IMR-90 (cell line): ENCODE results near the gene GNB1L. TPM values are rescaled to one million over a fixed set of nuclear protein-coding genes. Genes with fewer than 3 reads are reported as not detected.

Experiments used
- ATAC-seq: fragments of 200-7000 bp; cut with Tn5 transposase; 2 replicates; pipeline ENCODE4 v1.9.1; 2020; ENCODE audit warnings: low read depth, mild to moderate bottlenecking, moderate library complexity
- BruUV-seq: library from RNA; stranded (reverse); fragments of 400-500 nt; replicated peaks from 2 replicates; lab custom pipeline; 2021; lab: Mats Ljungman, UMichigan
- CTCF ChIA-PET: fragments of 300-600 bp; formaldehyde crosslinking; extraction: SDS; loops from one replicate; lab custom pipeline; 2021; ENCODE audit warnings: antibody characterized with exemption; lab: Yijun Ruan, JAX
- POLR2A ChIA-PET: fragments of 300-600 bp; sonication (Branson Sonifier 250); formaldehyde crosslinking; loops from one replicate; lab custom pipeline; 2022; ENCODE audit warnings: antibody characterized with exemption; ENCODE audit not compliant: unreplicated experiment; lab: Charles Lee
- DNase-seq: peaks from one replicate; pipeline ENCODE4 v3.0.0; 2013
- H2AFZ ChIP-seq: replicated peaks from 2 replicates; pipeline ENCODE3; 2013; ENCODE audit warnings: low read length, mild to moderate bottlenecking; ENCODE audit not compliant: poor library complexity
- H2AK5ac ChIP-seq: 2 replicates; pipeline ENCODE4 v1.6.1; 2013; ENCODE audit warnings: low read depth, low read length, inconsistent platforms
- H2AK9ac ChIP-seq: replicated peaks from 2 replicates; pipeline ENCODE3; 2013; ENCODE audit warnings: mild to moderate bottlenecking, low read depth, low read length, moderate library complexity; ENCODE audit not compliant: poor library complexity
- H2BK120ac ChIP-seq: 2 replicates; pipeline ENCODE4 v1.6.1; 2013; ENCODE audit warnings: low read depth, low read length, inconsistent platforms
- H2BK15ac ChIP-seq: 3 replicates; pipeline ENCODE4 v1.6.1; 2013; ENCODE audit warnings: low read depth, low read length, inconsistent platforms
- H2BK20ac ChIP-seq: 2 replicates; pipeline ENCODE4 v1.6.1; 2013; ENCODE audit warnings: low read depth, mild to moderate bottlenecking, inconsistent platforms, low read length, moderate library complexity
- H2BK5ac ChIP-seq: 2 replicates; pipeline ENCODE4 v1.6.1; 2013; ENCODE audit warnings: mild to moderate bottlenecking, low read depth, low read length, inconsistent platforms; ENCODE audit not compliant: poor library complexity, severe bottlenecking
- H3K14ac ChIP-seq: replicated peaks from 2 replicates; pipeline ENCODE4 v1.6.1; 2013; ENCODE audit warnings: low read depth, low read length, inconsistent platforms
- H3K18ac ChIP-seq: 2 replicates; pipeline ENCODE4 v1.6.1; 2013; ENCODE audit warnings: low read depth, low read length, control low read depth
- H3K23ac ChIP-seq: 2 replicates; pipeline ENCODE4 v1.6.1; 2013; ENCODE audit warnings: low read depth, low read length, inconsistent platforms
- H3K27ac ChIP-seq: 2 replicates; pipeline ENCODE4 v1.5.1; 2013; ENCODE audit warnings: mild to moderate bottlenecking, control low read depth, low read length; ENCODE audit not compliant: insufficient read depth
- H3K27me3 ChIP-seq: 2 replicates; pipeline ENCODE4 v1.6.1; 2013; ENCODE audit warnings: low read length; ENCODE audit not compliant: control insufficient read depth, insufficient read depth
- H3K36me3 ChIP-seq: 2 replicates; pipeline ENCODE4 v1.6.1; 2013; ENCODE audit warnings: low read length, mixed read lengths; ENCODE audit not compliant: control insufficient read depth, insufficient read depth
- H3K4ac ChIP-seq: 2 replicates; pipeline ENCODE4 v1.6.1; 2013; ENCODE audit warnings: low read depth, low read length, inconsistent platforms
- H3K4me1 ChIP-seq: 2 replicates; pipeline ENCODE4 v1.6.1; 2013; ENCODE audit warnings: low read length, mixed read lengths; ENCODE audit not compliant: control insufficient read depth, insufficient read depth
- H3K4me2 ChIP-seq: 2 replicates; pipeline ENCODE4 v1.6.1; 2013; ENCODE audit warnings: low read depth, mild to moderate bottlenecking, control low read depth, low read length, moderate library complexity
- H3K4me3 ChIP-seq: 2 replicates; pipeline ENCODE4 v1.5.1; 2013; ENCODE audit warnings: low read depth, mild to moderate bottlenecking, control low read depth, low read length, moderate library complexity; ENCODE audit not compliant: insufficient read depth
- H3K56ac ChIP-seq: 2 replicates; pipeline ENCODE4 v1.6.1; 2013; ENCODE audit warnings: low read length, inconsistent platforms; ENCODE audit not compliant: insufficient read depth; ENCODE audit errors: extremely low read depth
- H3K79me1 ChIP-seq, 2 experiments: 2 replicates each; pipeline ENCODE4 v1.6.1; 2013; ENCODE audit warnings: low read length in 2 of 2, inconsistent platforms in 1 of 2, low read depth in 1 of 2
- H3K9ac ChIP-seq: 2 replicates; pipeline ENCODE4 v1.6.1; 2013; ENCODE audit warnings: low read depth, low read length, control low read depth
- H3K9me1 ChIP-seq: 2 replicates; pipeline ENCODE4 v1.6.1; 2013; ENCODE audit warnings: low read length, inconsistent platforms; ENCODE audit not compliant: insufficient read depth
- H3K9me3 ChIP-seq: 2 replicates; pipeline ENCODE4 v1.6.1; 2013; ENCODE audit warnings: low read length; ENCODE audit not compliant: control insufficient read depth, insufficient read depth
- H4K20me1 ChIP-seq: 2 replicates; pipeline ENCODE4 v1.6.1; 2013; ENCODE audit warnings: low read length, inconsistent platforms; ENCODE audit not compliant: insufficient read depth
- H4K5ac ChIP-seq: 2 replicates; pipeline ENCODE4 v1.6.1; 2013; ENCODE audit warnings: mild to moderate bottlenecking, low read depth, low read length, control low read depth
- H4K8ac ChIP-seq, 2 experiments: 2 replicates each; pipeline ENCODE4 v1.6.1; 2013; ENCODE audit warnings: low read depth in 2 of 2, low read length in 2 of 2, control low read depth in 1 of 2, inconsistent platforms in 1 of 2
- H4K91ac ChIP-seq: 2 replicates; pipeline ENCODE4 v1.6.1; 2013; ENCODE audit warnings: low read depth, low read length, inconsistent platforms; ENCODE audit not compliant: insufficient read depth
- BHLHE40 ChIP-seq: fragments of 150-350 bp; IDR thresholded peaks from 2 replicates; pipeline ENCODE4 v1.6.1; 2016; ENCODE audit warnings: mild to moderate bottlenecking, low read depth, low read length
- CHD1 ChIP-seq: IDR thresholded peaks from 2 replicates; pipeline ENCODE4 v1.6.1; 2012; ENCODE audit warnings: low read depth, low read length, improper control_type of control experiment
- CTCF ChIP-seq: conservative IDR thresholded peaks from 2 replicates; pipeline ENCODE4 v1.5.1; 2012; ENCODE audit warnings: mild to moderate bottlenecking, low read depth, low read length, improper control_type of control experiment
- ELK1 ChIP-seq: fragments of 150-350 bp; IDR thresholded peaks from 2 replicates; pipeline ENCODE4 v1.6.1; 2016; ENCODE audit warnings: low read depth, mild to moderate bottlenecking, low read length, moderate library complexity, borderline replicate concordance
- MXI1 ChIP-seq: IDR thresholded peaks from 2 replicates; pipeline ENCODE4 v1.6.1; 2012; ENCODE audit warnings: low read depth, mild to moderate bottlenecking, low read length, moderate library complexity, borderline replicate concordance
- NFE2L2 ChIP-seq: fragments of 150-350 bp; IDR thresholded peaks from 2 replicates; pipeline ENCODE4 v1.6.1; 2016; ENCODE audit warnings: low read depth, mild to moderate bottlenecking, low read length
- POLR2A ChIP-seq: IDR thresholded peaks from 2 replicates; pipeline ENCODE4 v1.6.1; 2012; ENCODE audit warnings: mild to moderate bottlenecking, low read depth, low read length
- RAD21 ChIP-seq: IDR thresholded peaks from 2 replicates; pipeline ENCODE4 v1.6.1; 2012; ENCODE audit warnings: low read length, improper control_type of control experiment
- RFX5 ChIP-seq: IDR thresholded peaks from 2 replicates; pipeline ENCODE4 v1.8.0; 2012; ENCODE audit warnings: low read depth, mild to moderate bottlenecking, low read length, moderate library complexity
- SMC3 ChIP-seq: fragments of 150-350 bp; IDR thresholded peaks from 2 replicates; pipeline ENCODE4 v1.6.1; 2016; ENCODE audit warnings: low read depth, mild to moderate bottlenecking, antibody characterized with exemption, low read length, moderate library complexity
- WGBS, 2 experiments: methylation state at CpG; one replicate each; pipeline versions ENCODE4 v1.1.5 to v1.1.7; 2013; ENCODE audit warnings: missing lambda C conversion rate in 2 of 2; ENCODE audit not compliant: insufficient read length in 1 of 2; ENCODE audit errors: extremely low coverage in 2 of 2; 5-methylcytosine and 5-hydroxymethylcytosine counted together
- dilution Hi-C: fragments of 300-500 bp; cut with HindIII; formaldehyde crosslinking; loops from one replicate; pipeline ENCODE4 v1.14.3; 2018; ENCODE audit warnings: low sequenced_read_pairs; ENCODE audit not compliant: unreplicated experiment
- in situ Hi-C: fragments of 300-500 bp; cut with MboI; formaldehyde crosslinking; loops from 3 replicates; pipeline ENCODE4 v1.14.3; 2019; ENCODE audit warnings: low sequenced_read_pairs, inconsistent platforms, mixed read lengths
- intact Hi-C: fragments of 100-400 bp; cut with micrococcal nuclease; formaldehyde crosslinking; loops from 2 replicates; pipeline ENCODE4 v1.10.0; 2022
- polyA plus RNA-seq, 3 experiments: library from polyadenylated mRNA; depleted of rRNA; stranded (reverse); fragments of >200 nt; gene quantifications; 2 replicates each; pipeline ENCODE4 v1.2.3, GENCODE V29; 2012; ENCODE audit warnings: low replicate concordance in 1 of 3
- total RNA-seq: library from RNA; depleted of rRNA; stranded (reverse); fragments of >200 nt; gene quantifications from 2 replicates; pipeline ENCODE4 v1.2.3, GENCODE V29; 2012

GNB1L gene
- total and polyA plus RNA-seq, 2 of the 4 experiments (the other 2 are of a cell fraction): 2.5 to 4.4 TPM

GRCh38 chr22:19844377-19845053, 10.2 kb downstream of the GNB1L start:
- peak overlapping the region; percentile 12 for H2AFZ ChIP-seq

More at GRCh38 chr22:19844377-19845053, 10.2 kb downstream of the GNB1L start:
- no peak overlapping the region for H2BK20ac ChIP-seq
- BruUV-seq: no TSS peak
- peaks cover 20% of the 10 kb centered on the region for H3K9me1 ChIP-seq
- H3K27ac ChIP-seq: no peak overlapping the region
- no peak overlapping the region for H3K14ac ChIP-seq
- peaks cover 6% of the 10 kb centered on the region for H3K36me3 ChIP-seq
- H3K18ac ChIP-seq: no peak overlapping the region
- no peak overlapping the region for H2BK5ac ChIP-seq
- POLR2A ChIA-PET: no interaction called here
- H4K8ac ChIP-seq: peak overlapping the region in 1 of 2 experiments; percentile 14; a peak in 1 of 4 replicates
- no peaks in the 10 kb centered on the region for H3K27me3 ChIP-seq
- dilution Hi-C loops: no loop called here
- H3K9me3 ChIP-seq: peaks cover 3% of the 10 kb centered on the region; the same call in 1 of the 2 replicates
- in situ Hi-C loops: no loop called here
- ATAC-seq: peak; percentile 56
- no peak overlapping the region for H4K91ac ChIP-seq
- H3K9ac ChIP-seq: no peak overlapping the region
- intact Hi-C loops: no loop called here
- H3K4me1 ChIP-seq: peaks cover 10% of the 10 kb centered on the region
- 60% methylated on average over 14 of the region's 18 CpGs; no CpG with 5 or more reads in 1 of the 2 experiments for WGBS, 2 experiments
- H2BK15ac ChIP-seq: no peak overlapping the region
- peaks cover 22 to 76% of the 10 kb centered on the region in 2 experiments for H3K79me1 ChIP-seq
- H2AK5ac ChIP-seq: no peak overlapping the region
- no peak for TF ChIP-seq ELK1
- no peak for TF ChIP-seq BHLHE40
- TF ChIP-seq POLR2A: no peak
- no peak for TF ChIP-seq MXI1
- no peak for TF ChIP-seq SMC3
- TF ChIP-seq RFX5: no peak
- no peak for TF ChIP-seq RAD21
- no peak for TF ChIP-seq CHD1
- no peak for TF ChIP-seq CTCF
- TF ChIP-seq NFE2L2: no peak
- peaks cover 39% of the 10 kb centered on the region for H4K20me1 ChIP-seq
- H3K4me3 ChIP-seq: no peak overlapping the region
- H3K56ac ChIP-seq: no peak overlapping the region
- H3K4me2 ChIP-seq: no peak overlapping the region
- H4K5ac ChIP-seq: no peak overlapping the region
- no peak overlapping the region for H2BK120ac ChIP-seq
- DNase-seq: peak; percentile 40
- H3K23ac ChIP-seq: no peak overlapping the region
- CTCF ChIA-PET: no interaction called here
- H3K4ac ChIP-seq: no peak overlapping the region
- no peak overlapping the region for H2AK9ac ChIP-seq
